Panc1 (cell line): Measurements from ENCODE around the gene TLDC2.

Source experiments
- CTCF ChIP-seq: fragments of 450-650 bp; IDR thresholded peaks from 2 replicates; pipeline ENCODE4 v1.5.1; 2017; ENCODE audit warnings: mild to moderate bottlenecking
- POLR2AphosphoS5 ChIP-seq: IDR thresholded peaks from 2 replicates; pipeline ENCODE4 v1.6.1; 2012; ENCODE audit warnings: mild to moderate bottlenecking, low read depth, low read length, moderate library complexity
- REST ChIP-seq, 2 experiments: IDR thresholded peaks; 2 replicates each; pipeline ENCODE4 v1.6.1; 2011 to 2012; ENCODE audit warnings: low read depth in 2 of 2, control low read depth in 1 of 2, low read length in 1 of 2, mild to moderate bottlenecking in 1 of 2, moderate library complexity in 1 of 2; ENCODE audit not compliant: insufficient read depth in 1 of 2
- SIN3A ChIP-seq: IDR thresholded peaks from 2 replicates; pipeline ENCODE4 v1.6.1; 2012; ENCODE audit warnings: low read depth, mild to moderate bottlenecking, low read length, moderate library complexity, borderline replicate concordance; ENCODE audit not compliant: insufficient read depth

GRCh38 chr20:36917943-36918342, 42.0 kb downstream of the TLDC2 start:
- TF ChIP-seq CTCF = no peak
- no peak for TF ChIP-seq SIN3A
- no peak for TF ChIP-seq POLR2AphosphoS5
- no peak for TF ChIP-seq REST (IDR thresholded peaks at IDR 0.05; ENCODE audit: insufficient read depth in 1 of 2, low read depth in 2 of 2, low read length in 1 of 2)
